HG02759 (cell line): Measurements from ENCODE around the gene UBTD1.

ENCODE experiments used
- ATAC-seq: cut with Tn5 transposase; IDR thresholded peaks from one replicate; pipeline ENCODE4 v1.9.1; 2021; ENCODE audit warnings: mild to moderate bottlenecking, moderate library complexity; ENCODE audit not compliant: unreplicated experiment

Gene UBTD1

GRCh38 chr10:97580421-97581367, 82.0 kb downstream of the UBTD1 start:
- ATAC-seq = no peak

- no peak for ATAC-seq
Measured at GRCh38 chr10:97582169-97582568, 83.4 kb downstream of the UBTD1 start.

- no peak for ATAC-seq
Measured at GRCh38 chr10:97583476-97583875, 84.8 kb downstream of the UBTD1 start.

- ATAC-seq = peak; percentile 70
Measured at GRCh38 chr10:97584060-97584797, 85.5 kb downstream of the UBTD1 start, which contains the start of gene HOGA1. TSS of gene HOGA1 (plus strand) at chr10:97584389. CDS start at chr10:97584704, 315 bp downstream.

- no peak for ATAC-seq
Measured at GRCh38 chr10:97584798-97585438, 86.2 kb downstream of the UBTD1 start.

GRCh38 chr10:97585439-97585811, 86.7 kb downstream of the UBTD1 start:
- no peak for ATAC-seq

- ATAC-seq = no peak
Measured at GRCh38 chr10:97587183-97587582, 88.5 kb downstream of the UBTD1 start.

GRCh38 chr10:97589479-97589878, 90.8 kb downstream of the UBTD1 start, which contains the start of gene C10orf62:
TSS of gene C10orf62 (plus strand) at chr10:97589721. CDS start at chr10:97589898, 177 bp downstream.
- ATAC-seq = no peak

GRCh38 chr10:97590082-97590747, 91.5 kb downstream of the UBTD1 start:
- no peak for ATAC-seq

GRCh38 chr10:97590748-97591495, 92.2 kb downstream of the UBTD1 start:
- ATAC-seq = no peak

- ATAC-seq = no peak
Measured at GRCh38 chr10:97593421-97593820, 94.7 kb downstream of the UBTD1 start.

- ATAC-seq = no peak
Measured at GRCh38 chr10:97596101-97597082, 97.7 kb downstream of the UBTD1 start.

GRCh38 chr10:97597778-97598177, 99.1 kb downstream of the UBTD1 start:
- ATAC-seq = no peak

- no peak for ATAC-seq
Measured at GRCh38 chr10:97598407-97599271, 99.9 kb downstream of the UBTD1 start.

- no peak for ATAC-seq
Measured at GRCh38 chr10:97599272-97599619, 100.5 kb downstream of the UBTD1 start.

GRCh38 chr10:97600616-97601015, 101.9 kb downstream of the UBTD1 start:
- ATAC-seq = no peak

- no peak for ATAC-seq
Measured at GRCh38 chr10:97601268-97602215, 102.8 kb downstream of the UBTD1 start.
